Lung (tissue), 12 donors: ENCODE results near the gene STAT6. TPM values are rescaled to one million over a fixed set of nuclear protein-coding genes. Genes with fewer than 3 reads are reported as not detected.

Experiments used
- ATAC-seq: fragments of 200-7000 bp; cut with Tn5 transposase; one replicate; pipeline ENCODE4 v1.9.1; 2020; ENCODE audit warnings: moderate number of reproducible peaks; ENCODE audit not compliant: insufficient read depth, low FRiP score
- DNase-seq, 3 donors: peaks; one replicate each; pipeline ENCODE4 v3.0.0-alpha.2; 2013 to 2017
- H3K27ac ChIP-seq, 2 donors: one replicate each; pipeline ENCODE4 v1.5.1; 2013; ENCODE audit warnings: mild to moderate bottlenecking in 2 of 2, moderate library complexity in 2 of 2, control low read depth in 1 of 2, inconsistent platforms in 1 of 2, low read depth in 1 of 2, low read length in 1 of 2
- H3K27me3 ChIP-seq, 3 donors: one replicate each; pipeline ENCODE4 v1.5.1; 2013; ENCODE audit warnings: low read length in 2 of 3; ENCODE audit not compliant: control insufficient read depth in 3 of 3, insufficient read depth in 3 of 3
- H3K36me3 ChIP-seq, 4 donors: one replicate each; pipeline ENCODE4 v1.5.1; 2013; ENCODE audit warnings: low read length in 4 of 4, mild to moderate bottlenecking in 1 of 4, moderate library complexity in 1 of 4; ENCODE audit not compliant: control insufficient read depth in 4 of 4, insufficient read depth in 4 of 4
- H3K4me1 ChIP-seq, 5 donors: one replicate each; pipeline ENCODE4 v1.5.1; 2013; ENCODE audit warnings: low read length in 5 of 5, mild to moderate bottlenecking in 2 of 5, moderate library complexity in 1 of 5; ENCODE audit not compliant: control insufficient read depth in 5 of 5, insufficient read depth in 5 of 5
- H3K4me3 ChIP-seq: one replicate; pipeline ENCODE4 v1.5.1; 2013; ENCODE audit warnings: mild to moderate bottlenecking, control low read depth, moderate library complexity
- H3K9ac ChIP-seq, 2 donors: one replicate each; pipeline ENCODE4 v1.5.1; 2013; ENCODE audit warnings: low read length in 2 of 2, control low read depth in 1 of 2; ENCODE audit not compliant: insufficient read depth in 1 of 2
- H3K9me3 ChIP-seq, 4 donors: one replicate each; pipeline ENCODE4 v1.5.1; 2013; ENCODE audit warnings: low read length in 3 of 4, mild to moderate bottlenecking in 1 of 4, moderate library complexity in 1 of 4; ENCODE audit not compliant: control insufficient read depth in 4 of 4, insufficient read depth in 3 of 4
- CTCF ChIP-seq: IDR thresholded peaks from 2 replicates; pipeline ENCODE4 v1.5.1; 2012; ENCODE audit warnings: mild to moderate bottlenecking; ENCODE audit errors: control extremely low read depth, extremely low read depth
- WGBS, 2 donors: extraction: QIAGEN DNeasy Blood & Tissue Kit; methylation state at CpG; one replicate each; pipeline ENCODE4 v1.1.7; 2013; 5-methylcytosine and 5-hydroxymethylcytosine counted together
- polyA plus RNA-seq, 2 donors: library from polyadenylated mRNA; stranded (reverse); fragments of 200-250 nt; gene quantifications; one replicate each; pipeline ENCODE4 v1.2.1, GENCODE V29; 2013
- total RNA-seq, 2 donors: library from RNA; depleted of rRNA in 1 of 2; stranded (reverse); fragments of >200 nt in 1 of 2; gene quantifications; one replicate each; pipeline ENCODE4 v1.2.1, GENCODE V29; 2014 to 2021
- donor health status: control.
- donor health status: control.
- donor health status: Bipolar disorder and iron deficiency.
- donor health status: healthy.
- donor health status: DM: yes; HTN: yes; CAD: no.

STAT6 gene
- total and polyA plus RNA-seq, 4 donors = 118 to 216 (median 174) TPM

DNA sequence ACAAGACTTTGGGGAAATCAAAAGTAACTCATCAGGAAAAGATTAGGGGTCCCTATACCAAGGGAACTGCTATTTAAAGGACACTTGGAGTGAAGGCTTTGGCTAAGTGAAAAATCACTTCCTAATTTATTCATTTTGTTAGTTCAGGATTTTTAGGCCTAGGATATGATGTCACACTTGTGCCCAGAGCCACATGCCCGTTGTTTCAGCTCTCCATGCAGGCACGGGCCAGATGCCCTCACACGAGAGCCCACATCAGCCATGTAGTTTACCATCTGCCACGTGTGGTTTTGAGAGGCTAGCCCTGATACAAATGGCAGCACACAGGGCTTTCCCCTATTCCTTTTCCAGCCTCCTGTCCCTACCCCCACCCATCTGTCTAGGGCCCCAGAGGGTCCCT is 48.1 kb upstream of the STAT6 start:
- DNase-seq = no peak
- 68 to 83% methylated on average over 4 of the region's 4 CpGs for WGBS, 2 donors
- no peak for TF ChIP-seq CTCF
- Histone ChIP-seq H3K4me3 (no peak overlapping the region), H3K9me3 (peaks cover 0 to 2% (median 0%) of the 10 kb centered on the region in 4 donors), H3K27ac (no peak overlapping the region), H3K27me3 (no peaks in the 10 kb centered on the region), H3K36me3 (peaks cover 3 to 72% (median 55%) of the 10 kb centered on the region in 4 donors), H3K4me1 (peaks cover 0 to 6% (median 3%) of the 10 kb centered on the region in 5 donors), H3K9ac (no peak overlapping the region)
- no peak for ATAC-seq

DNA sequence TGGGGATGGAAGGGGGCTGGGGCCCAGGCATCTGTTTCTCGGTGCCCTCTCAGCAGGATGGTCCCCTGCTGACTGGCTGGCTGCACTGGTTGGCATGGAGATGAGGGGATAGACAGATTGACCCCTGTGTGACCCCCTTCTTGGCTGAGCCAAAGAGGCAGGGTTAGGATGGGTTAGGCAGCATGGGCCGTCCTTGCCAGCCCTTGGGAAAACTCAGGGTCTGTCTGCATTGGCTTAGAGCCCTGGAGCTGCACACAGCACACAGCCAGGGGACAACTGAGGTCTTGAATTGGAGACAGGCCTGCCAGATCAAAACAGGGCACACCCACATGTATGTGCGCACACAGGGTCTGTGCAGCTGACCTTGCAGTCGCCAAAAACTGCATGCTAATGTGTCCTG is 47.5 kb upstream of the STAT6 start:
- H3K27me3 ChIP-seq = no peaks in the 10 kb centered on the region
- no peak overlapping the region for H3K27ac ChIP-seq
- WGBS, 2 donors = 74 to 87% methylated on average over 4 of the region's 4 CpGs
- peaks cover 3 to 77% (median 59%) of the 10 kb centered on the region in 4 donors for H3K36me3 ChIP-seq
- no peak for DNase-seq
- H3K4me3 ChIP-seq = no peak overlapping the region
- peaks cover 0 to 6% (median 3%) of the 10 kb centered on the region in 5 donors for H3K4me1 ChIP-seq
- no peak overlapping the region for H3K9ac ChIP-seq
- H3K9me3 ChIP-seq = peaks cover 0 to 2% (median 0%) of the 10 kb centered on the region in 4 donors
- no peak for TF ChIP-seq CTCF
- no peak for ATAC-seq

DNA sequence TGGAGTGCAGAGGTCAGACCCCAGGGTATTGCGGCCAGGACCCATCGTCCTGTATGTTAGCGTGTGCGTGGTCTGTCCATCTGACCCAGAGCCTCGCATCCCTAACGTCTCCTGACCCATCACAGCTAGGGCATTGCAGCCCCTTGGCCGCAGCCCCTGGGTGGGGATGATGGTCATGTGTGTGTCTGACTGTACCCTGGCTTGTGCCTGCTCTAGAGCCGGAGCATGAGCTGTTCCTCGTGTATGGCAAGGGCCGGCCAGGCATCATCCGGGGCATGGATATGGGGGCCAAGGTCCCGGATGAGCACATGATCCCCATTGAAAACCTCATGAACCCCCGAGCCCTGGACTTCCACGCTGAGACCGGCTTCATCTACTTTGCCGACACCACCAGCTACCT is 47.0 kb upstream of the STAT6 start:
- WGBS, 2 donors = 86 to 87% methylated on average over 16 of the region's 16 CpGs
- peaks cover 3 to 78% (median 59%) of the 10 kb centered on the region in 4 donors for H3K36me3 ChIP-seq
- TF ChIP-seq CTCF = no peak
- H3K9ac ChIP-seq = no peak overlapping the region
- peak overlapping the region in 1 of 2 donors; percentile 1 for H3K27ac ChIP-seq
- H3K27me3 ChIP-seq = no peaks in the 10 kb centered on the region
- H3K4me3 ChIP-seq = no peak overlapping the region
- DNase-seq = no peak
- peaks cover 0 to 6% (median 3%) of the 10 kb centered on the region in 5 donors for H3K4me1 ChIP-seq
- H3K9me3 ChIP-seq = peaks cover 0 to 2% (median 0%) of the 10 kb centered on the region in 4 donors
- ATAC-seq = no peak
